T-helper 1 cell treated with Interleukin-12 subunit alpha and Interleukin-12 subunit beta and Interleukin-4 antibody, amounts not matched to agents 30 ng/mL and 1 ng/mL, for 36 hours (primary cell): ENCODE measurements around the gene ENTREP1. TPM values are rescaled to one million over a fixed set of nuclear protein-coding genes. Genes with fewer than 3 reads are reported as not detected.

Experiments used
- intact Hi-C: fragments of 100-400 bp; cut with micrococcal nuclease; formaldehyde crosslinking; loops from one replicate; pipeline ENCODE4 v1.15.1; 2024
- total RNA-seq: library from RNA; stranded (reverse); gene quantifications from 2 replicates; pipeline ENCODE4 v1.2.3, GENCODE V29; 2022

ENTREP1 gene
- total RNA-seq, 1 donor from 2014 or later, result not detected

DNA sequence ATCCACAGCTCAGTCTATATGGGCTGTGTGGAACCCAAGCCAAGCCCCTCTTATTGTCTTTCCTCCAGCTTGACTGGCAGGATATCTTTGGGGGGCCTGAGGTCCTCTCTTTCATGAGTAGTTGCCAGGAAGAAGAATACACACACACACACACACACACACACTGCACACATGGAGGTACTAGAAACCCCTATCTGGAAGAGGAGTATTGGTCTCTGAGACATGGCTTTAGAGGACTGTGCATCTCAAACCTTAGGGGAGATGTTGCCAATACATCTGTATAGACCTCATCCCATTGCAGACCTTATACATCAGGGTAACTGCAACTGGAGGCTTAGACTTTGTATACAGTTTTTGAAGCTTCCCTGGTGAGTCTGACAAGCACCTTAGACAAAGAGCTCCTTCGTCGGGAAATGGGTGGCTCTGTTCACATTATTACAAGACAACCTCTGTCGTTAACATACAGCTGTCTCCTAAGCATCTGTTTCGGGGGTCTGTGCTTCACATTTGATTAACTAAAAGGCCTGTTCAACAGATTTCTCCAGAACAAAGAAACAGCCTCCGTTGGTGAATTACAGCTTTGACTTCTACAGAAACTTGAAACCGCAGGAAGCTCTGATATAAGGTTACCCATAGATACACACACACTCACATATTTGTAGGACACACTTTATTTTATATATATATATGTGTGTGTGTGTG is 5.5 kb upstream of the ENTREP1 start:
- intact Hi-C loops, result no loop called here

DNA sequence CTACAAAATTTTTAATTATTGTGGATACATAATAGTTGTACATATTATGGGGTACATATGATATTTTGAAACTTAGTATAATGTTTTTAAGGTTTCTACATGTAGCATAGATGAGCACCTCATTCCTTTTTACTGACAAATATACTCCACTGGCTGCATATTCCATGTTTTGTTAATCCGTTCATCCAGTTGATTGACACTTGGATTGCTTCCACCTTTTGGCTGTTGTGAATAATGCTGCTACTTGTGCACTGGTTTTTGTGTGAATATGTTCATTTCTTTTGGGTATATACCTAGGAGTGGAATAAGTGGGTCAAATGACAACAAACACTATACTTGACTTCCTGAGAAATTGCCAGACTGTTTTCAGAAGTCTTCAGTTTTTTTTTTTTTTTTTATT is 2.8 kb upstream of the ENTREP1 start:
- intact Hi-C loops, result no loop called here

GRCh38 chr9:69323861-69324260 is 1.2 kb upstream of the ENTREP1 start:
- intact Hi-C loops, result no loop called here

GRCh38 chr9:69325409-69326212 is 596 bp downstream of the ENTREP1 start:
- intact Hi-C loops, result no loop called here

GRCh38 chr9:69326261-69326660 is 1.2 kb downstream of the ENTREP1 start:
- intact Hi-C loops, result no loop called here

DNA sequence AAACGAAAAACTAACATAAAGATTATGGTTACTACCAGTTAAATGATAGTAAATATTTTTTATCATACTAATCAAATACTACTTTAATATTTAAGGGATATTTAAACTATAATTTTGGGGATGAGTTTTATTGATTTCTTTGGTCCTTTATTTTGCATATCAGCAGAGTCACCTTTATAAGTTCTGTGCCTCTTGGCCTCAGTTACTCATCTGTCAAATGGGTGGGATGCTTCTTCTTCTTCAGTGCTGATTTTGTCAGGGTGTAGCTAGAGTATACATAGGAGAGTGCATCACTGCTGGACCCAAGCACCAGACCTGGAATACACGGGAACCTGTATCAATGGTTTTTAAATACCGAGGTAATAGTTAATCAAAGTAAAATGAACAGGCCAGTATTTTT is 5.6 kb downstream of the ENTREP1 start:
- intact Hi-C loops, result no loop called here

- intact Hi-C loops, result no loop called here
Observed at GRCh38 chr9:69331444-69331843, 6.4 kb downstream of the ENTREP1 start.

- intact Hi-C loops, result no loop called here
Observed at GRCh38 chr9:69332067-69332685, 7.2 kb downstream of the ENTREP1 start.

DNA sequence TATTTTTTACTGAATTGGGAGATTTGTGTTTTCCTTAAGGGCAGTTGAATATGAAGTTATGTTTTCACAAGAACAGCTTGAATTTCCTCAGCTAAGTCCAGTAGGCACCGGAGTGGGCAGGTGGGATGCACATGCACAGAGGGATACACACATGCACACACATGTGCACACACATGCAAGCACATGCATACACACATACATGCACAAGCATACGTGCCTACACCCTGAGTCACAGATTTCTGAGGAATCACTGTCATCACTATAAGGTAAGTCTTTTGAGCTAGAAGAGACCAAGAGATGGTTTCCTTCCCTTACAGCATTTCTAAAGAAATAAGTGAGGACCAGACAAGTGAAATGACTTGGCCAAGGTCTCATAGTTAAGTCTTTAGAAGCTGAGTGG is 8.7 kb downstream of the ENTREP1 start:
- intact Hi-C loops, result no loop called here

DNA sequence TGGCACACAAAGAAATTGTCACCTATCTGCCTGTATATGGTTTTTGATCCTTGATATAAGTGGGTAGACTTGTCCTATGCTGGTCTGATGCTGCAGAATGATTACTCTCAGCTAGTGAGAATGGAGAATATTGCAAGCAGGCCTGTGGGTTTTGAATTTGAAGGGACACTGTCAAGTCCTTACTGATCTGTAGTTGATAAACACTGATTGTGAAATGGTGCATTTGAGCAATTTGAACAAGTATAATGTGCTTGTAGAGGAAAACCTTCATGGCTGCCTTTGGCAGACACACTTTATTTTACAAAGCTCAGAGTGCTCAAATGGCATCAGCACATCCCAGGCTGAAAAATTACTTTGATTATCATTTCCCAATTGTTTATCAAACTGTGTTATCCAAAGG is 9.3 kb downstream of the ENTREP1 start:
- intact Hi-C loops, result no loop called here

DNA sequence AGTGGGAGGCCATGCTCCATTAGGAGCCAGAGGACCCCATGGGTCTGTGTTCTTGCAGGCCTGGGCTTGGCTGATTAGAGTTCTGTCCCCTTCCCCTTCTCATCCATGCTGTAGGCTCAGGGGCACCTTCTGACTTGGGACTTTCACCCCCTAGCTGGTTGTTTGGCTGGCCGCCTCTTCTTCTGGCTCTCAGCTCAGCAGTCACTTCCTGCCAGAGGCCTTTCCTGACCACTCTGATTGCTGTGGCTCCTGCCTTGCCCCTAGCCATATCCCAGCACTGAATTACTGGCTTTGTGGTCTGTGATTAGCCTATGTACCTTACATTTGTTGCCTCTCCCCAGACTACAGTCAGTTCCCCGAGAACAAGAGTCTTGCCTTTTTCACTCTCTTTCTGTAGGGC is 14.6 kb downstream of the ENTREP1 start:
- intact Hi-C loops, result no loop called here

- intact Hi-C loops, result no loop called here
Observed at GRCh38 chr9:69340631-69341030, 15.6 kb downstream of the ENTREP1 start.

- intact Hi-C loops, result no loop called here
Observed at GRCh38 chr9:69342769-69343168, 17.8 kb downstream of the ENTREP1 start.

GRCh38 chr9:69344459-69344858 is 19.4 kb downstream of the ENTREP1 start:
- intact Hi-C loops, result no loop called here

- intact Hi-C loops, result no loop called here
Observed at GRCh38 chr9:69346596-69347390, 21.8 kb downstream of the ENTREP1 start.

DNA sequence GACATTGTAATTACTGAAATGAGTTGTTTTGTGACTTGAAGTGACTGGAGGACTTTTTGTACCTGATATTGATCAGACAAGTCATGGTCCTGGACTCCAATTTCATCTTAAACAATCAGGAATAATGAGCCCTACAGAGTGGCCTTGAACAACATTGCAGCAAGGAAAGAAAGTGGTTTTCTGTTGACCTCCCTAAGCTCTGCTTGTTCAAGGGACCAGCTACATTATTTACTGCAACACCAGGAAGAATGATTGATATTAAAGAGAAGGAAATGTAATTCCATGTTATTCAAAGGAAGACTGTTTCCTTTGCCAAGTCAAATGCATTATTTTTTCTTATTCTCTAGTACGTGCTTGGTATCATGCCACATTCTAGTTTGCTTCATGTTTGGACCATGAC is 22.6 kb downstream of the ENTREP1 start:
- intact Hi-C loops, result no loop called here

DNA sequence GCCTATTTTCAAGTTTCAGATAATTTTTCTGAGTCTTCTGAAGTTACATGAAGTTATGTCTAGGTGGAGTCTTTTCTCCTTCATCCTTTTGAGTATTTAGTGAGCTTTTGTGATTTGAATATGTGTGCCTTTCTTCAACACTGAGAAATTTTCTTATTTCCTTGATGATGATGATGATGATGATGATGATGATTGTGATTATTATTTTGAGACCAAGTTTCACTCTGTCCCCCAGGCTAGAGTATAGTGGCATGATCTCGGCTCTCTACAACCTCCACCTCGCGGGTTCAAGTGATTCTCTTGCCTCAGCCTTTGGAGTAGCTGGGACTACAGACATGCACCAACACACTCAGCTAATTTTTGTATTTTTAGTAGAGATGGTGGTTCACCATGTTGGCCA is 26.2 kb downstream of the ENTREP1 start:
- intact Hi-C loops, result no loop called here

- intact Hi-C loops, result no loop called here
Observed at GRCh38 chr9:69355232-69355631, 30.2 kb downstream of the ENTREP1 start.

DNA sequence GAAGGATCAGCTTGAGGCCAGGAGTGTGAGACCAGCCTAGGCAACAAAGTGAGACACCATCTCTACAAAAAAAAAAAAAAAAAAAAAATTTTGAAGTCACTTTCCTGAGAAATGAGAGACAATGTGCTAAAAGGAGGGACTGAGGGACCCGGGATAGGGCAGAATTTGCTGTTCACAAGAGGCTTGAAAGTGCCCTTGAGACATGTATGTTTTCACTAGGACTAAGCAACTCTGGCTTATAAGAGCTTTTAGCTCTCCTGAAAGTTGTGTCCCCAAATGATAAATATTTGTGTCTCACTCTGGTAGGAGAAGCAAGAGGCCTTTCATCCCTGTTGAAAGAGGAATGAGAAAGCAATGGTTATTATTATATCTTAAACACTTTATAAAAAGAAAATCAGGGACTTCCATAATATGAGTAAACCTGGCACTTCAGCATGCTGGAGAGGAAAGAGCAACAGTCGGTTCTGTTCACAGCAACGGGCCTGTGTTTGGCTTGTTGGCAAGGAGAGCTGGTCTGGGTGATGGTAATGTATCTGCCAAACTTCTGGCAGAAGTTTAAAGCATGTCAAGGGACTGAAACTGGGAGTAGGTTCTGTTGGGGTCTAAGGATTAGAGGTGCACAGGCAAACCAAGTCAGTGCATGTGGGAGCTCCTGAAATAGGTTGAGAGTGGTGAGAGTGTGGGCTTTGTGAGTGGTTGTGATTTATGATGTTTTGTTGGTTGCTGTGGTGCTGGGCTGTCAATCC is 32.2 kb downstream of the ENTREP1 start:
- intact Hi-C loops, result no loop called here

DNA sequence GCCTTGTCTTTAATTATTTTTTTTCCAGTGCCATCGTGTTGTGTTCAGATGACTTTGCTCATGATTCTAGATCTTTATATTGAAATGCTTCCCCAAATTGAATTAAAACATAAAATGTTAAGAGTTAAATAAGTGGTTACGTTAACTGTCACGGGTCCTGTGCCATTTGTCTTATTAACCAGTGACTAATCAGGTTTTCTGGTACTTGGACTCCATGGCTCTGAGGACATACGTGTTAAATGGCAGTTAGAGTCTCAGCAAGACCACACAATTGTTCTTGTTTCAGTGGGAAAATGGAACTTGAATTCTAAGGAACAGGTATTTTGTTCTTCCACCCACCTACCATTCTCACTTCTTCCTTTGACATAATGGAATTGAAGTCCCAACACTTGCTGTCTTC is 32.8 kb downstream of the ENTREP1 start:
- intact Hi-C loops, result no loop called here

DNA sequence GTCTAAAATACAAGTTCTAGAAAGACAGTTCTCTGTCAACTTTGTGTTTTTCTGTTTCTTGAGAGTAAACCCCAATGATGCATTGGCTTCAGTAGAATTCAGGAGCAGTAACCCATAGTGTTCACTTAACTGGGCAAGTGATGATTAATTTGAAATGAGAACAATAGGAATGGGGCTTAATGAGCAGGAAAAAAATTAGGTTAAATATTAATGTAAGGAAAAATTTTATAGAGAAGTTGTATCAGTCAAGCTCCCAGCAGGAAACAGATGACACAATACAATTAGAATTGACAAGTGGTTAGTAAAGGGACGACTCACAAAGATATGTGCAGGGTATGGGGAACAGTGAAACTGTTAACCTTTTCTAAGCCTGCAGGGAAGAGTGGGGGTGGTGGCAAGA is 38.2 kb downstream of the ENTREP1 start:
- intact Hi-C loops, result no loop called here
